Astrocyte of the cerebellum (primary cell): ENCODE data around the gene ARHGAP35.
A peak's percentile ranks its signal among the peaks of the same experiment; 100 is the strongest.
"Not testable (repeated sequence)": the region's sequence is repeated elsewhere in the genome, so short reads cannot be mapped to it uniquely, and the experiment has no call there.

Experiments used
- DNase-seq: peaks from one replicate; pipeline ENCODE4 v3.0.0-alpha.2; 2011; ENCODE audit warnings: low read depth
- H3K4me3 ChIP-seq: 2 replicates; pipeline ENCODE4 v1.5.1; 2011; ENCODE audit warnings: mild to moderate bottlenecking, low read depth, low read length, moderate library complexity
- in situ Hi-C: cut with HindIII; loops from 2 replicates; pipeline ENCODE4 v1.10.0; 2017; ENCODE audit warnings: low sequenced_read_pairs
- TF ChIP-seq, protein P1 (sequence below): IDR thresholded peaks from 2 replicates; pipeline ENCODE4 v1.5.1; 2012; ENCODE audit warnings: low read length, low read depth, moderate library complexity, mild to moderate bottlenecking; ENCODE audit errors: missing control alignments

The ARHGAP35 gene

DNA sequence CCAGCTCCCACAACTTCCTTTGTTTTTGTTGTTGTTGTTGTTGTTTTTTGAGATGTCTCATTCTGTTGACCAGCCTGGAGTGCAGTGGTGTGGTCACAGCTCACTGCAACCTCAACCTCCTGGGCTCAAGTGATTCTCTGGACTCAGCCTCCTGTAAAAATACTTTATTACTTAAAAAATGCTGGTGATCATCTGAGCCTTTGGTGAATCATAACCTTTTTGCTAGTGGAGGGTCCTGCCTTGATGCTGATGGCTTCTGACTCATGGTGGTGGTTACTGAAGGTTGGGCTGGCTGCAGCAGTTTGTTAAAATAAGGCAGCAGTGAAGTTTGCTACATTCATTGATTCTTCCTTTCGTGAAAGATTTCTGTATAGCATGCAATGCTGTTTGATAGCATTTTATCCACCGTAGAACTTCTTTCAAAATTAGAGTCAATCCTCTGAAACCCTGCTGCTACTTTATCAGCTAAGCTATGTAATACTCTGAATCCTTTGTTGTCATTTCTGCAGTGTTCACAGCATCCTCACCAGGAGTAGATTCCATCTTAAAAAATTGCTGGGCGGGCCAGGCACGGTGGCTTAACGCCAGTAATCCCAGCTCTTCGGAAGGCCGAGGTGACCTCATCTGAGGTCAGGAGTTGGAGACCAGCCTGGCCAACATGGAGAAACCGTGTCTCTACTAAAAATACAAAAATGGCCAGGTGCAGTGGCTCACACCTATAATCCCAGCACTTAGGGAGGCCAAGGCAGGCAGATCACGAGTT is 18.0 kb downstream of the ARHGAP35 start:
- TF ChIP-seq, protein P1, sequence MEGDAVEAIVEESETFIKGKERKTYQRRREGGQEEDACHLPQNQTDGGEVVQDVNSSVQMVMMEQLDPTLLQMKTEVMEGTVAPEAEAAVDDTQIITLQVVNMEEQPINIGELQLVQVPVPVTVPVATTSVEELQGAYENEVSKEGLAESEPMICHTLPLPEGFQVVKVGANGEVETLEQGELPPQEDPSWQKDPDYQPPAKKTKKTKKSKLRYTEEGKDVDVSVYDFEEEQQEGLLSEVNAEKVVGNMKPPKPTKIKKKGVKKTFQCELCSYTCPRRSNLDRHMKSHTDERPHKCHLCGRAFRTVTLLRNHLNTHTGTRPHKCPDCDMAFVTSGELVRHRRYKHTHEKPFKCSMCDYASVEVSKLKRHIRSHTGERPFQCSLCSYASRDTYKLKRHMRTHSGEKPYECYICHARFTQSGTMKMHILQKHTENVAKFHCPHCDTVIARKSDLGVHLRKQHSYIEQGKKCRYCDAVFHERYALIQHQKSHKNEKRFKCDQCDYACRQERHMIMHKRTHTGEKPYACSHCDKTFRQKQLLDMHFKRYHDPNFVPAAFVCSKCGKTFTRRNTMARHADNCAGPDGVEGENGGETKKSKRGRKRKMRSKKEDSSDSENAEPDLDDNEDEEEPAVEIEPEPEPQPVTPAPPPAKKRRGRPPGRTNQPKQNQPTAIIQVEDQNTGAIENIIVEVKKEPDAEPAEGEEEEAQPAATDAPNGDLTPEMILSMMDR, result no peak
- in situ Hi-C loops, result no loop called here
- peak; percentile 76 for DNase-seq
- H3K4me3 ChIP-seq, result no peak overlapping the region

DNA sequence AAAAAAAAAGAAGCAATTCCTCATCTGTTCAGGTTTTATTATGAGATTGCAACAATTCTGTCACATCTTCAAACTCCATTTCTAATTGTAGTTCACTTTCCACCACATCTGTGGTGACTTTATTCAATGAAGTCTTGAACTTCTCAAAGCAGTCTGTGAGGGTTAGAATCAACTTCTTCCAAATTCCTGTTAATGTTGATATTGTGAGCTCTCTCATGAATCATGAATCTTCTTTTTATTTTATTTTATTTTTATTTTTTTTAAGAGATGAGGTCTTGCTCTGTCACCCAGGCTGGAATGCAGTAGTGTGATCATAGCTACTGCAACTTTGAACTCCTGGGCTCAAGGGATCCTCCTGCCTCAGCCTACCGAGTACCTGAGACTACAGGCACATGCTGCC is 19.6 kb downstream of the ARHGAP35 start:
- TF ChIP-seq, protein P1, result no peak
- no peak overlapping the region for H3K4me3 ChIP-seq
- in situ Hi-C loops, result no loop called here
- no peak for DNase-seq

DNA sequence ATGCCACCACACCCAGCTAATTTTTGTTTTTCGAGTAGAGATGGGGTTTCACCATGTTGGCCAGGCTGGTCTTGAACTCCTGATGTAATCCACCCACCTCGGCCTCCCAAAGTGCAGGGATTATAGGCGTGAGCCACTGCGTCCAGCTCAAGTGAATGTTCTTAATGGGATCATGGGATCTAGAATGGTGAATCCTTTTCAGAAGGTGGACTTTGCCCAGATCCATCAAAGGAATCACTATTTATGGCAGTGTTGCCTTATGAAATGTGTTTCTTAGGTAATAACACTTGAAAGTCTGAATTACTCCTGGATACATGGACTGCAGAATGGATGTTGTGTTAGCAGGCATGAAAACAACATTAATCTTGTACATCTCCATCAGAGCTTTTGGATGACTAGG is 20.3 kb downstream of the ARHGAP35 start:
- DNase-seq, result no peak
- TF ChIP-seq, protein P1, result no peak
- in situ Hi-C loops, result no loop called here
- no peak overlapping the region for H3K4me3 ChIP-seq

DNA sequence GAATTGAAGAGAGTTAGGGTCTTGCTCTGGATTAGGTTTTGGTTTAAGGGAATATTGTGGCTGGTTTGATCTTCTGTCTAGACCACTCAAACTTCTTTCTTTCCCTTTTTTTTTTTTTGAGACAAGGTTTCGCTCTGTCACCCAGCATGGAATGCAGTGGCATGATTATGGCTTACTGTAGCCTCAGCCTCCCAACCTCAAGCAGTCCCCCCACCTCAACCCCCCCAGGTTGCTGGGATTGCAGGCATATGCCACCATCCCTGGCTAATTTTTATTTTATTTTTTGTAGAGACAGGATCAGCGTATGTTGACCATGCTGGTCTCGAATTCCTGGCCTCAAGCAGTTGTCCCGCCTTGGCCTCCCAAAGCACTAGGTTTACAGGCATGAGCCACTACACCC is 21.2 kb downstream of the ARHGAP35 start:
- TF ChIP-seq, protein P1, result no peak
- in situ Hi-C loops, result no loop called here
- DNase-seq, result no peak
- H3K4me3 ChIP-seq, result no peak overlapping the region

DNA sequence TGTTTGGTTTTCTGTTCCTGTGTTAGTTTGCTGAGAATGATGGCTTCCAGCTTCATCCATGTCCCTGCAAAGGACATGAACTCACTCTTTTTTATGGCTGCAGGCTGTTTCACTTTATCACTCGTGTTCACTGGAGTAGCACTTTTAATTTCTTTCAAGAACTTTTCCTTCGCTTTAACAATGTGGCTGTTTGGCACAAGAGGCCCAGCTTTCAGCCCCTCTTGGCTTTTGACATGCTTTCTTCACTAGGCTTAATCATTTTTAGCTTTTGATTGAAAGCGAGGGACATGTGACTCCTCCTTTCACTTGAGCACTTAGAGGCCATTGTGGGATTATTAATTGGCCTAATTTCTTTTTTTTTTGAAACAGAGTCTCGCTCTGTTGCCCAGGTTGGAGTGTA is 22.0 kb downstream of the ARHGAP35 start:
- H3K4me3 ChIP-seq, DNase-seq, in situ Hi-C loops: not testable (repeated sequence)

DNA sequence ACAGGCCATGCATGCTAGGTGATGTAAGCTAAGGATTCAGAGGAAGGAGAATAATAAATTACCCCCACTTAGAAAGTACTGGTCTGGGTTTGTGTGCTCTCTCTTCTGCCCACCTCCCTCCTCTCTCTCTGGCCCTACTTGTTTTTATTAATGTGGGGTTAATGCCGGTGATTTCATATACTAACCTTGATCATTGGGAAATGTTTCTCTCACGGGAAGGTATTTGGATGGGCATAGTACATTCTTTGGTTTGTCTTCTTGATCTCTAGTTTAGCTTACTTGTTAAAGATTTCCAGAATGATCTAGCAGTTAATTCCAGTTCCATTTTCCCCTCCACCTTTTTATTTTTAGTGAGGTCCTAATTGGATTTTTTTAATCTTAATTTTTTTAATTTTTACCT is 24.6 kb downstream of the ARHGAP35 start:
- in situ Hi-C loops, result no loop called here
- no peak for DNase-seq
- TF ChIP-seq, protein P1, result no peak
- H3K4me3 ChIP-seq, result no peak overlapping the region

DNA sequence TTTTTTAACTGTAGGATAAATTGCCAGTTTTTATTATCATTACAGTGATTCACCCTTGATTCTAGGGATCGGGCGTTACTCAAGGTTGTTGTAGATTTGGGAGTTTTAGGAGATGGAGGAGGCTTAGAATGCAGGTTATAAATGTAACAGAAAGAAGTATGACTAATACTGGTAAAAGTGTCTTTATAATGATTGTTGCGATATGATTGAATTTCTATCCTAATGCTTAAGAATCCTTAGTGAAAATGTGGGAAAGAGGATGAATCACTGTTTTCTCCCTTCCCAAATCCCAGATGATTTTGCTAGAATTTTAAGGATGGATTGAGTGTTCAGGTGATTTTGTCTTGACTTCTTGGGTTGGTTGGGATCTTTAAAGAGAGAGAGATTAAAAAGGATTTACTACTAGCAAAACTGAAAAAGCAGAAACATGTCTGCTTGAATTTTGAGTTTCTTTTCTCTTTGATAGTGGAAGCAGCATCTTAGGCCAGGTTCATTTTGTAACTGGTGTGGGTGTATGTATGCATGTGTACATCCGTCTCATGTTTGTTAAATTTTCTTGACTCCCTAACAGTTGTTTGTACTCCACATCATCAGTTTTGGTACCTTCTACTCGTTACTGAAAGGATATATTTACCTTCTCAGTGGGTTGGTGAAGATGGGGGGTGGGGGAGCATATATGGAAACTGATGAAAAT is 25.9 kb downstream of the ARHGAP35 start:
- TF ChIP-seq, protein P1, result no peak
- no peak for DNase-seq
- H3K4me3 ChIP-seq, result no peak overlapping the region
- in situ Hi-C loops, result no loop called here
